HG03558 (cell line): ENCODE data around the gene ANKRD33.

ENCODE experiments used
- ATAC-seq: cut with Tn5 transposase; IDR thresholded peaks from one replicate; pipeline ENCODE4 v1.9.1; 2021; ENCODE audit warnings: moderate number of reproducible peaks; ENCODE audit not compliant: unreplicated experiment; ENCODE audit errors: extremely low read depth

The ANKRD33 gene

GRCh38 chr12:51855586-51856428 lies 32.1 kb upstream of the ANKRD33 start:
- ATAC-seq, result no peak

- ATAC-seq, result no peak
These were observed 26.9 kb upstream of the ANKRD33 start for GRCh38 chr12:51860986-51861385.

- no peak for ATAC-seq
These were observed 25.0 kb upstream of the ANKRD33 start for GRCh38 chr12:51862947-51863346.

- no peak for ATAC-seq
These were observed 24.5 kb upstream of the ANKRD33 start for GRCh38 chr12:51863363-51863932.

GRCh38 chr12:51863933-51864832 lies 23.7 kb upstream of the ANKRD33 start:
- ATAC-seq, result no peak

GRCh38 chr12:51864833-51865670 lies 22.9 kb upstream of the ANKRD33 start:
- ATAC-seq, result no peak

GRCh38 chr12:51865757-51866270 lies 22.1 kb upstream of the ANKRD33 start:
- no peak for ATAC-seq

GRCh38 chr12:51866324-51866723 lies 21.6 kb upstream of the ANKRD33 start:
- no peak for ATAC-seq

- no peak for ATAC-seq
These were observed 21.1 kb upstream of the ANKRD33 start for GRCh38 chr12:51866762-51867161.

GRCh38 chr12:51867371-51867770 lies 20.5 kb upstream of the ANKRD33 start:
- ATAC-seq, result no peak

GRCh38 chr12:51867796-51868428 lies 20.0 kb upstream of the ANKRD33 start:
- no peak for ATAC-seq

GRCh38 chr12:51868821-51869495 lies 18.9 kb upstream of the ANKRD33 start:
- ATAC-seq, result no peak

GRCh38 chr12:51869496-51869865 lies 18.4 kb upstream of the ANKRD33 start:
- ATAC-seq, result no peak

- ATAC-seq, result no peak
These were observed 18.0 kb upstream of the ANKRD33 start for GRCh38 chr12:51869931-51870330.

GRCh38 chr12:51870504-51870903 lies 17.4 kb upstream of the ANKRD33 start:
- ATAC-seq, result no peak

- no peak for ATAC-seq
These were observed 16.8 kb upstream of the ANKRD33 start for GRCh38 chr12:51871126-51871525.

- ATAC-seq, result no peak
These were observed 15.8 kb upstream of the ANKRD33 start for GRCh38 chr12:51871918-51872688.

GRCh38 chr12:51872689-51872981 lies 15.3 kb upstream of the ANKRD33 start:
- no peak for ATAC-seq
